A673 (cell line): ENCODE data around the gene PHACTR4. TPM values are rescaled to one million over a fixed set of nuclear protein-coding genes. Genes with fewer than 3 reads are reported as not detected.

Experiments used
- Bru-seq: library from RNA; stranded (reverse); fragments of 400-500 nt; gene quantifications from one replicate; lab custom pipeline; 2021; lab: Mats Ljungman, UMichigan
- BruChase-seq, 2 experiments: library from RNA; stranded (reverse); fragments of 400-500 nt; gene quantifications; one replicate each; lab custom pipeline; 2021; lab: Mats Ljungman, UMichigan
- BruUV-seq: library from RNA; stranded (reverse); fragments of 400-500 nt; replicated peaks from 2 replicates; lab custom pipeline; 2021; lab: Mats Ljungman, UMichigan
- CTCF ChIA-PET: fragments of 300-600 bp; sonication (Branson Sonifier 250); formaldehyde crosslinking; loops from one replicate; lab custom pipeline; 2022; ENCODE audit warnings: antibody characterized with exemption; lab: Charles Lee
- POLR2A ChIA-PET: fragments of 300-600 bp; sonication (Branson Sonifier 250); formaldehyde crosslinking; loops from one replicate; lab custom pipeline; 2022; ENCODE audit warnings: antibody characterized with exemption; ENCODE audit not compliant: low non-redundant PET; lab: Charles Lee
- DNase-seq: peaks from one replicate; pipeline ENCODE4 v3.0.0-alpha.2; 2015; ENCODE audit warnings: low spot score
- H3K27ac ChIP-seq: fragments of 200-600 bp; sonication (generic); 2 replicates; pipeline ENCODE4 v1.5.1; 2016; ENCODE audit warnings: mixed run types, low read depth, mild to moderate bottlenecking, mixed read lengths, antibody characterized with exemption, low read length; ENCODE audit not compliant: poor library complexity, severe bottlenecking
- H3K27me3 ChIP-seq: fragments of 200-600 bp; sonication (generic); replicated peaks from 2 replicates; pipeline ENCODE4 v1.6.1; 2017; ENCODE audit warnings: mixed run types, low read depth, mild to moderate bottlenecking, mixed read lengths, antibody characterized with exemption, low read length; ENCODE audit not compliant: insufficient read depth, poor library complexity
- H3K36me3 ChIP-seq: fragments of 200-600 bp; sonication (generic); 2 replicates; pipeline ENCODE4 v1.6.1; 2016; ENCODE audit warnings: mixed run types, mild to moderate bottlenecking, mixed read lengths, antibody characterized with exemption, low read length; ENCODE audit not compliant: insufficient read depth, poor library complexity, severe bottlenecking
- H3K4me1 ChIP-seq: fragments of 200-600 bp; sonication (generic); 2 replicates; pipeline ENCODE4 v1.6.1; 2017; ENCODE audit warnings: mixed run types, mild to moderate bottlenecking, mixed read lengths, antibody characterized with exemption, low read length; ENCODE audit not compliant: insufficient read depth, poor library complexity, severe bottlenecking
- H3K4me3 ChIP-seq: fragments of 200-600 bp; sonication (generic); 2 replicates; pipeline ENCODE4 v1.5.1; 2016; ENCODE audit warnings: low read depth, mixed run types, mild to moderate bottlenecking, mixed read lengths, low read length; ENCODE audit not compliant: poor library complexity, severe bottlenecking
- H3K9me3 ChIP-seq: fragments of 200-600 bp; sonication (generic); 2 replicates; pipeline ENCODE4 v1.6.1; 2016; ENCODE audit warnings: mixed run types, low read depth, mild to moderate bottlenecking, mixed read lengths, antibody characterized with exemption, low read length; ENCODE audit not compliant: poor library complexity, severe bottlenecking
- EZH2 ChIP-seq: fragments of 200-600 bp; sonication (generic); IDR thresholded peaks from 2 replicates; pipeline ENCODE4 v1.6.1; 2017; ENCODE audit warnings: borderline replicate concordance, low read depth, mild to moderate bottlenecking, mixed read lengths, antibody characterized with exemption, low read length; ENCODE audit not compliant: poor library complexity, severe bottlenecking
- intact Hi-C: fragments of 100-400 bp; cut with micrococcal nuclease; formaldehyde crosslinking; loops from one replicate; pipeline ENCODE4 v1.10.0; 2022; ENCODE audit not compliant: unreplicated experiment
- long read RNA-seq: library from polyadenylated mRNA; stranded (forward); transcript quantifications from one replicate; pipeline ENCODE4 v2.0.0, GENCODE V29; 2022
- total RNA-seq: library from RNA; stranded (reverse); gene quantifications from 2 replicates; pipeline ENCODE4 v1.2.3, GENCODE V29; 2021
- TF ChIP-seq, protein P1 (sequence below): fragments of 300-800, 200-600 bp; sonication (generic); conservative IDR thresholded peaks from 2 replicates; pipeline ENCODE4 v1.5.1; 2017; ENCODE audit warnings: low read depth, mild to moderate bottlenecking, antibody characterized with exemption, low read length, moderate library complexity, mixed read lengths

PHACTR4 gene
- 63.4 and 66.2 TPM in 2 replicates for total RNA-seq
- percentile 85 among the genes with signal in this experiment for Bru-seq, nascent RNA
- BruChase-seq, experiment 1, labeled RNA remaining after a 2-hour chase, result percentile 84 among the genes with signal in this experiment
- percentile 88 among the genes with signal in this experiment for BruChase-seq, experiment 2, labeled RNA remaining after a 6-hour chase
- long read RNA-seq, full-length matches to known transcripts, result 8 of 51 reads
- long read RNA-seq, partial matches to known transcripts, result 22 of 51 reads
- long read RNA-seq, other reads (novel, unspliced or antisense), result 21 of 51 reads

DNA sequence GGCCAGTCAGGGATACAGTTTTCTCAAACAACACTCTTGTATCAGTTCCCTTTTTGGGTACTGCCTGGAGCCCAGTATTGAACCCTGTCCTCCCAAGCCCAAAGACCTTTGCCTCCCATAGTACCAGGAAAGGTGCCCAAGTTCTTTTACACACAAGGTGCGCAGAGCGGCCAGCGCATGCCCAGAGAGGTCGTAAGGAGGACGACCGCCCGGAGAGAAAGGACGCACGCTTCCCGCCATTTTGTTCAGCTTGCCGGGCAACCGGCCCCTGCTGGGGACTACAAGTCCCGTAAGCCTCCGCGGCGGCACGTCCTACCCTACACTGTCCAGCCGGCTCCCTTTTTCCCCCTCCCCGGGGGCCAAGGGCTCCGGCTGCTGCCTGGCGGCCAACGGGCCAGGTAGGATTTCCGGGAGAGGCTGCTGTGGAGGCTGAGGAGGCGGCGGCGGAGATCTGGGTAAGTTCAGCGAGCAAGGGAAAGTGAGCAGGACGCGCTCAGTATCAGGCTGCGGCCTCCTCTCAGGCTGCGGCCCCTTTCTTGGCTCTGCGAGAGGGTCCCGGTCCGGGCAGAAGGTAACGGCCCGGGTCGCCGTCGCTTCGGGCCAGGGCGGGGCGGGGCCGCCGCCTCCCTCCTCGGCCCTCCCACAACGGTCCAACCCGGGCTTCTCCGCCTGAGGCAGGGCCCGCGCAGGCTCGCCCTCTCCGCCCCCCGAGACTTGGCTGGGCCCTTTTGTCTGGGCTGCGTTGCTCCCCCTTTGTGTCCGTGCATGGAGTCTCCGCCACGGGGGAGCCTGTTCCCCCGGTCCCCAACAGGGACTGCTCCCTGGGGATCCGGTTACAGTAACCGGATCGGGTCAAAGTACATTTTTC, at the start of gene PHACTR4:
Gene PHACTR4 (plus strand): TSS at position 370 of the 868 bp plus-strand sequence. CDS start 37,708 bp downstream, outside the sequence.
- peak within 1 kb of the TSS; percentile 95 for H3K27ac ChIP-seq
- BruUV-seq, result no TSS peak
- ChIA-PET CTCF (interaction anchor here (1.9 kb wide), 1 partner anchor 10 kb away, joined by 10 read pairs; no protein-coding TSS in a partner anchor), POLR2A (no interaction called here)
- DNase-seq, result peak; percentile 93
- no peaks in the 10 kb centered on the region for H3K27me3 ChIP-seq
- intact Hi-C loops, result no loop called here
- H3K36me3 ChIP-seq, result no peaks in the 10 kb centered on the region
- TF ChIP-seq EZH2, result no peak
- TF ChIP-seq, protein P1, sequence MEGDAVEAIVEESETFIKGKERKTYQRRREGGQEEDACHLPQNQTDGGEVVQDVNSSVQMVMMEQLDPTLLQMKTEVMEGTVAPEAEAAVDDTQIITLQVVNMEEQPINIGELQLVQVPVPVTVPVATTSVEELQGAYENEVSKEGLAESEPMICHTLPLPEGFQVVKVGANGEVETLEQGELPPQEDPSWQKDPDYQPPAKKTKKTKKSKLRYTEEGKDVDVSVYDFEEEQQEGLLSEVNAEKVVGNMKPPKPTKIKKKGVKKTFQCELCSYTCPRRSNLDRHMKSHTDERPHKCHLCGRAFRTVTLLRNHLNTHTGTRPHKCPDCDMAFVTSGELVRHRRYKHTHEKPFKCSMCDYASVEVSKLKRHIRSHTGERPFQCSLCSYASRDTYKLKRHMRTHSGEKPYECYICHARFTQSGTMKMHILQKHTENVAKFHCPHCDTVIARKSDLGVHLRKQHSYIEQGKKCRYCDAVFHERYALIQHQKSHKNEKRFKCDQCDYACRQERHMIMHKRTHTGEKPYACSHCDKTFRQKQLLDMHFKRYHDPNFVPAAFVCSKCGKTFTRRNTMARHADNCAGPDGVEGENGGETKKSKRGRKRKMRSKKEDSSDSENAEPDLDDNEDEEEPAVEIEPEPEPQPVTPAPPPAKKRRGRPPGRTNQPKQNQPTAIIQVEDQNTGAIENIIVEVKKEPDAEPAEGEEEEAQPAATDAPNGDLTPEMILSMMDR, result no peak
- peaks cover 4% of the 10 kb centered on the region for H3K4me1 ChIP-seq
- peak within 1 kb of the TSS; percentile 69 for H3K4me3 ChIP-seq
- no peaks in the 10 kb centered on the region for H3K9me3 ChIP-seq

DNA sequence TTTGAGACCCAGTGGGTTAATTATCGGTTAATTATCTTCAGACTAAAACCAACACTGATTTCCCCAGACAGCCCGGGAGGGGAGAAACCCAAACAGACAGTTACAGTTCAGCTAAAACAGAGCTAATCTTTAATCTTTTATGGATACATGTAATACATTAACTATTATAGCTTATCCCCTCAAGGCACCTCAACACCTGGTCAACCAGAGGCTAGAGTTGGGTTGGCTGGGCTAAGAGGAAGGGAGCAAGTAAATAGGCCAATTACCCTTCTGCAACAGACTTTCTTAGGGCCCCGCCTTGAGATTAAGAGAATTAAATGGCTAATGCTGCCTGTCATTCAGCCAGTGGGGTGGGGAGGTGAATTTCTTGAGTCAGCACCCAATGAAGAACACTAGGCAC, 47.3 kb upstream of the PHACTR4 start:
- no peaks in the 10 kb centered on the region for H3K36me3 ChIP-seq
- DNase-seq, result no peak
- no peaks in the 10 kb centered on the region for H3K27me3 ChIP-seq
- H3K9me3 ChIP-seq, result no peaks in the 10 kb centered on the region
- no peak overlapping the region for H3K27ac ChIP-seq
- no peaks in the 10 kb centered on the region for H3K4me1 ChIP-seq
- TF ChIP-seq, protein P1, result no peak
- TF ChIP-seq EZH2, result no peak
- BruUV-seq, result no TSS peak
- intact Hi-C loops, result no loop called here
- ChIA-PET CTCF (no interaction called here), POLR2A (interaction anchor here (0.6 kb wide), 1 partner anchor 34 kb away, joined by 5 read pairs; no protein-coding TSS in a partner anchor)
- no peak overlapping the region for H3K4me3 ChIP-seq

DNA sequence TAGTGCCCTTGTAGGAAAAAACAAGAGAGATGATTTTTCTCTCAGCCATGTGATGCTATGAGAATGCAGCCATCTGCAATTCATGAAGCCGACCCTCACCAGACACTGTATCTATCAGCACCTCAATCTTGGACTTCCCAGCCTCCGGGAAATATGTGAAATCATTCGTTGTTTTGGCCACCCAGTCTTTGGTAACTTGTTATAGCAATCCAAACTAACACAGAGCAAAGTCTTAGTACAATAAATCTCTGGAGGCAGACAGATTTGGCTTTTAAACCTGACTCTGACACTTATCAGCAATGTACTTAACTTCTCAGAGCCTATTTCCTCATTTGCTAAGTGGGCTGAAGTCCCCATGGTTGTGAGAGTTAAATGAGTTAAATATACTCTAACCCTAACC, 45.8 kb upstream of the PHACTR4 start:
- H3K27ac ChIP-seq, result no peak overlapping the region
- intact Hi-C loops, result no loop called here

More for the DNA sequence above, 45.8 kb upstream of the PHACTR4 start:
- Histone ChIP-seq H3K4me3 (no peak overlapping the region), H3K36me3 (no peaks in the 10 kb centered on the region), H3K4me1 (no peaks in the 10 kb centered on the region), H3K27me3 (no peaks in the 10 kb centered on the region), H3K9me3 (no peaks in the 10 kb centered on the region)
- CTCF ChIA-PET, result interaction anchor here (0.5 kb wide), 1 partner anchor 413 kb away, joined by 6 read pairs; the partner anchor contains the start of gene YTHDF2
- POLR2A ChIA-PET, result no interaction called here
- DNase-seq, result no peak
- TF ChIP-seq EZH2, result no peak
- TF ChIP-seq, protein P1, result no peak
- no TSS peak for BruUV-seq
